ENCODE results near the gene LRRC74B.

Gene LRRC74B

GRCh38 chr22:21101877-21102638 is 56.3 kb downstream of the LRRC74B start:
- DNase-seq (ENCODE audit: low read depth in 2 of 3, low spot score in 2 of 3), result no peak

GRCh38 chr22:21102659-21103267 is 57.0 kb downstream of the LRRC74B start:
- DNase-seq (ENCODE audit: low read depth in 2 of 3, low spot score in 2 of 3), result peak; percentile 56 to 86 (median 84)

GRCh38 chr22:21103633-21104032 is 57.9 kb downstream of the LRRC74B start:
- no peak for DNase-seq (ENCODE audit: low read depth in 2 of 3, low spot score in 2 of 3)

- DNase-seq (ENCODE audit: low read depth in 2 of 3, low spot score in 2 of 3), result no peak
Measured at GRCh38 chr22:21104126-21104691, 58.5 kb downstream of the LRRC74B start.

GRCh38 chr22:21105294-21105693 is 59.5 kb downstream of the LRRC74B start:
- DNase-seq (ENCODE audit: low read depth in 2 of 3, low spot score in 2 of 3), result no peak

- no peak for DNase-seq (ENCODE audit: low read depth in 2 of 3, low spot score in 2 of 3)
Measured at GRCh38 chr22:21106000-21106399, 60.3 kb downstream of the LRRC74B start.

- DNase-seq (ENCODE audit: low read depth in 2 of 3, low spot score in 2 of 3), result no peak
Measured at GRCh38 chr22:21108379-21109115, 62.8 kb downstream of the LRRC74B start.

All from activated CD8-positive, alpha-beta memory T cell treated with anti-CD3 and anti-CD28 coated beads for 48 hours (primary cell).